ENCODE results near the gene SUSD4. TPM values are rescaled to one million over a fixed set of nuclear protein-coding genes. Genes with fewer than 3 reads are reported as not detected.

Gene SUSD4
- total RNA-seq, 1 experiment from 2014 or later: 3.5 TPM

- H2BK120ac ChIP-seq (ENCODE audit: low read depth, low read length, poor library complexity, severe bottlenecking): no peak overlapping the region
- Mint-ChIP-seq H3K27me3 (ENCODE audit: low read depth) (no peaks in the 10 kb centered on the region; the same call in none of the 2 replicates), H3K36me3 (ENCODE audit: insufficient read depth in 1 of 3, low read depth in 3 of 3) (no peaks in the 10 kb centered on the region), H3K9me3 (peaks cover 0 to 3% of the 10 kb centered on the region in 2 experiments; a peak in 2 of 5 replicates), H3K4me3 (no peak overlapping the region), H3K27ac (no peak overlapping the region), H3K4me1 (0 out of 4 replicates have a peak, but pooled peaks cover 0 to 3% of the 10 kb centered on the region in 2 experiments)
- no peak overlapping the region for H3K23ac ChIP-seq (ENCODE audit: insufficient read length, low read depth, low read length)
- H2BK12ac ChIP-seq (ENCODE audit: insufficient read length, low read depth, low read length): no peak overlapping the region
- no CpG with 5 or more reads among the region's 2 CpGs for WGBS (ENCODE audit: extremely low coverage, insufficient read length, low lambda C conversion rate)
- H2BK5ac ChIP-seq (ENCODE audit: insufficient read length, low read length): no peak overlapping the region
- TF ChIP-seq CTCF (conservative IDR thresholded peaks at IDR 0.05): no peak
- no peaks in the 10 kb centered on the region for H3K79me2 ChIP-seq (ENCODE audit: insufficient read depth, low read length)
- H4K20me1 ChIP-seq (ENCODE audit: control insufficient read depth, insufficient read depth, insufficient read length): no peaks in the 10 kb centered on the region
- no peak overlapping the region for H4K5ac ChIP-seq (ENCODE audit: insufficient read length, low read depth, low read length)
- no peaks in the 10 kb centered on the region for H3K79me1 ChIP-seq (ENCODE audit: insufficient read depth, low read depth, low read length, poor library complexity, severe bottlenecking)
- H2BK20ac ChIP-seq (ENCODE audit: low read depth, low read length, poor library complexity, severe bottlenecking): no peak overlapping the region
- H3K18ac ChIP-seq (ENCODE audit: insufficient read length, low read depth, low read length): no peak overlapping the region
- no peaks in the 10 kb centered on the region for H3K4me1 ChIP-seq (ENCODE audit: insufficient read depth, low read length)
- H3K27me3 ChIP-seq (ENCODE audit: insufficient read depth, low read length): no peaks in the 10 kb centered on the region
- no peak overlapping the region for H4K91ac ChIP-seq (ENCODE audit: insufficient read length, low read depth, low read length)
- no peak overlapping the region for H2AFZ ChIP-seq (ENCODE audit: low read length)
- no peak overlapping the region for H3K9ac ChIP-seq (ENCODE audit: extremely low read depth, insufficient read length, low read length)
- H2BK15ac ChIP-seq (ENCODE audit: low read depth, low read length): no peak overlapping the region
- no peaks in the 10 kb centered on the region for H3K9me3 ChIP-seq (ENCODE audit: control insufficient read depth, low read depth, low read length)
- no peak for DNase-seq
- no peak overlapping the region for H3T11ph ChIP-seq (ENCODE audit: low read length)
- no peaks in the 10 kb centered on the region for H3K23me2 ChIP-seq (ENCODE audit: insufficient read length, low read depth, low read length, poor library complexity, severe bottlenecking)
- no peak overlapping the region for H2AK5ac ChIP-seq (ENCODE audit: insufficient read length, low read length)
- no peak overlapping the region for H3K27ac ChIP-seq (ENCODE audit: insufficient read length, low read depth, low read length)
- no peak overlapping the region for H3K4me2 ChIP-seq (ENCODE audit: insufficient read depth, insufficient read length, low read length)
- H3K4ac ChIP-seq (ENCODE audit: low read depth, low read length): no peak overlapping the region
- no peak overlapping the region for H3K14ac ChIP-seq (ENCODE audit: insufficient read depth, low read length)
- no peak overlapping the region for H3K56ac ChIP-seq (ENCODE audit: insufficient read length, low read depth, low read length)
- H4K8ac ChIP-seq (replicated peaks; ENCODE audit: insufficient read length, low read depth, low read length): no peak overlapping the region
These were observed 49.2 kb upstream of the SUSD4 start for GRCh38 chr1:223413216-223413615.
